ENCODE data around the gene U2AF2.

The U2AF2 gene

GRCh38 chr19:55677572-55678028, 22.8 kb downstream of the U2AF2 start:
- FAIRE-seq = no peak

GRCh38 chr19:55678121-55678671, 23.4 kb downstream of the U2AF2 start:
- FAIRE-seq = no peak

- FAIRE-seq = no peak
These were observed 24.8 kb downstream of the U2AF2 start for GRCh38 chr19:55679343-55680257.

- no peak for FAIRE-seq
These were observed 25.7 kb downstream of the U2AF2 start for GRCh38 chr19:55680339-55681130.

- FAIRE-seq = no peak
These were observed 26.6 kb downstream of the U2AF2 start for GRCh38 chr19:55681131-55682092.

GRCh38 chr19:55683449-55684261, 28.8 kb downstream of the U2AF2 start:
- no peak for FAIRE-seq

- no peak for FAIRE-seq
These were observed 30.3 kb downstream of the U2AF2 start for GRCh38 chr19:55684946-55685681.

- FAIRE-seq = no peak
These were observed 30.9 kb downstream of the U2AF2 start for GRCh38 chr19:55685776-55686175.

- no peak for FAIRE-seq
These were observed 31.6 kb downstream of the U2AF2 start for GRCh38 chr19:55686311-55687050.

- no peak for FAIRE-seq
These were observed 32.7 kb downstream of the U2AF2 start for GRCh38 chr19:55687281-55688201.

- FAIRE-seq = no peak
These were observed 33.8 kb downstream of the U2AF2 start for GRCh38 chr19:55688422-55689218.

GRCh38 chr19:55689411-55690108, 34.7 kb downstream of the U2AF2 start:
- no peak for FAIRE-seq

- FAIRE-seq = no peak
These were observed 35.4 kb downstream of the U2AF2 start for GRCh38 chr19:55690109-55690768.

GRCh38 chr19:55690769-55691545, 36.1 kb downstream of the U2AF2 start:
- no peak for FAIRE-seq

GRCh38 chr19:55691561-55692481, 37.0 kb downstream of the U2AF2 start:
- no peak for FAIRE-seq
